ENCODE measurements around the gene WWOX.

- no peak for TF ChIP-seq POLR2AphosphoS5 (IDR thresholded peaks at IDR 0.05; ENCODE audit: low read depth, low read length)
- no peak for TF ChIP-seq SIN3A (IDR thresholded peaks at IDR 0.05; ENCODE audit: borderline replicate concordance, insufficient read depth, low read length)
These were observed 100.0 kb downstream of the WWOX start for GRCh38 chr16:78199325-78200022.
